ENCODE measurements around the gene XG. TPM values are rescaled to one million over a fixed set of nuclear protein-coding genes. Genes with fewer than 3 reads are reported as not detected.
"Not testable (repeated sequence)": the region's sequence is repeated elsewhere in the genome, so short reads cannot be mapped to it uniquely, and the experiment has no call there.

The XG gene
- total RNA-seq, 2 donors from 2014 or later: not detected

DNA sequence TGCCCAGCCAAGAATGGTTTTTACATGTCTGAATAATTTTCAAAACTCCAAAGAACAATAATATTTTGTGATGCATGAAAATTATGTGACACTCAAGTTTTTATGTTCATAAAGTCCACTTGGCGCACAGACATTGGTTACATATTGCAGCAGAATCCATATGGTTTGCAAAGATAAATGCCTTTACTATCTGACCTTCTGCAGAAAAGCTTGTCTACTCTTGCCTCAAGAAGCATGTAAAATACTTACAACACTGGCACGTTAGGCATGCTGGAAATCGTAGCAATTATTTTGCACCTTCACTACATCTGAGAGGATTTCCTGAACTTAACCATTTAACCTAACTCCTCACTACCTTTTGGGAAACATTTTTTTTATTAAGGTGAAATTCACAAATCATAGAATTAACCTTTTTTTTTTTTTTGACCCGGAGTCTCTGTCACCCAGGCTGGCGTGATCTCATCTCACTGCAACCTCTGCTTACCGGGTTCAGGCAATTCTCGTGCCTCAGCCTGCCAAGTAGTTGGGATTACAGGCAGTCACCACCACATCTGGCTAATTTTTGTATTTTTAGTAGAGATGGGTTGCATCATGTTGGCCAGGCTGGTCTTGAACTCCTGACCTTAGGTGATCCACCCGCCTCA, 3.5 kb upstream of the XG start:
- no peaks in the 10 kb centered on the region for H3K9me3 Mint-ChIP-seq
- H3K27ac Mint-ChIP-seq: no peak overlapping the region
- ATAC-seq (replicated peaks in 1 of 2) (no peak), DNase-seq (no peak)
- H3K4me3 Mint-ChIP-seq: no peak overlapping the region
- H3K36me3 Mint-ChIP-seq (ENCODE audit: insufficient read depth in 2 of 2): no peaks in the 10 kb centered on the region
- no peaks in the 10 kb centered on the region for H3K27me3 Mint-ChIP-seq (ENCODE audit: low read depth)
- no peaks in the 10 kb centered on the region for H3K4me1 Mint-ChIP-seq (ENCODE audit: low read depth)

DNA sequence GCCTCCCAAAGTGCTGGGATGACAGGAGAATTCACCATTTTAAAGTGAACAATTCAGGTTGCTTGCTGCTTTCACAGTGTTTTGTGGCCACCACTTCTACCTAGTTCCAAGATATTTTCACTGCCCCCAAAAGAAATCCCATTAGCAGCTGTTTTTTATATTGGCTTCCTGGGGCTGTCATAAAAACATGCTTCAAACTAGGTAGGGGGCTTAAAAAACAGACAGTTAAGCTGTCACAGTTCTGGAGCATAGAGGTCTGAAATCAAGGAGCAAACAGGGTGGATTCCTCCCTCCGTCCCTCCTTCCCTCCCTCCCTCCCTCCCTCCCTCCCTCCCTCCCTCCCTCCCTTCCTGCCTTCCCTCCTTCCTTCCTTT, 3.0 kb upstream of the XG start:
- DNase-seq (no peak), ATAC-seq (replicated peaks in 1 of 2) (no peak)
- Mint-ChIP-seq H3K36me3 (ENCODE audit: insufficient read depth in 2 of 2) (no peaks in the 10 kb centered on the region), H3K27ac (no peak overlapping the region), H3K4me3 (no peak overlapping the region), H3K9me3 (no peaks in the 10 kb centered on the region), H3K27me3 (ENCODE audit: low read depth) (no peaks in the 10 kb centered on the region), H3K4me1 (ENCODE audit: low read depth) (no peaks in the 10 kb centered on the region)

DNA sequence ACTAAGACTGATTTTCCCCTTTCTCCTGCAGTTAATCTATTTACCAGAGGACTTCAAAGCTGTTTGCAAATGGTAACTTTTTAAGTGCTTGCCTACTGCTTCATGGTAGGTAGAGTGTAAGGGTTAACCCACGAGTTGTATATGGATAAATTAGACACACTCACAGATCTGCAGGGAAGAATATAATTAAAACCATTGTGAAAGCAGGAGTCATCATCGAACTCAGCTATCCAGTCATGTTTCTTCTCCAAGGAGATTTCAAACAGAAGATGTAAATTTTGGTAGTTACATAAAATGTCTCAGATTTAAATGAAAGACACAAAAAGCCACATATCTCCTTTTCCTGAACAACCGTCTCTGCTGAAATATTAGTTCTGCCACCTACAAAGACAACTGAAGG, 549 bp upstream of the XG start:
- Mint-ChIP-seq H3K36me3 (ENCODE audit: insufficient read depth in 2 of 2) (no peaks in the 10 kb centered on the region), H3K27ac (no peak overlapping the region), H3K9me3 (no peaks in the 10 kb centered on the region), H3K4me1 (ENCODE audit: low read depth) (no peaks in the 10 kb centered on the region), H3K4me3 (no peak overlapping the region), H3K27me3 (ENCODE audit: low read depth) (no peaks in the 10 kb centered on the region)
- DNase-seq: no peak
- ATAC-seq (replicated peaks in 1 of 2): no peak

DNA sequence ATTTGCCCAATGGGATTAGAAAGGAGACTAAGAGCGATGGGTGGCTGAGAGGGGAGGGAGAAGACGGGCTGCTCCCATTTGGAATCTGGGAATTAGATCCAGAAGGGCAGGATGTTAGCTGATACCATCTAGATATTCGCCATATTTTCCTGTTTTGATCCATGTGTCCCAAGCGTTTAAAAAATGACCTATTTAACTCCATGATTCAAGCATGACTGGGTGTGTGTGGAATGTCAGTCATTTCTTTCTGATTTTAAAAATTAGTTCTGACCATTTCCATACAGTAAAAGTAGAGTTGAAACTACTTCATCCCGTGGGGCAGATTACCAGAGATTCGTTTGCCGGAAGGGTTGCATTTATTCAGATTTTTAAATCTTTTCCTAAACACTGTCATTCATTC, 601 bp downstream of the XG start:
- not testable (repeated sequence) for H3K4me3 Mint-ChIP-seq; DNase-seq; H3K27me3 Mint-ChIP-seq (ENCODE audit: low read depth); H3K9me3 Mint-ChIP-seq; H3K27ac Mint-ChIP-seq; ATAC-seq (replicated peaks in 1 of 2); H3K36me3 Mint-ChIP-seq (ENCODE audit: insufficient read depth in 2 of 2)
- H3K4me1 Mint-ChIP-seq (ENCODE audit: low read depth): peaks cover 10% of the 10 kb centered on the region

DNA sequence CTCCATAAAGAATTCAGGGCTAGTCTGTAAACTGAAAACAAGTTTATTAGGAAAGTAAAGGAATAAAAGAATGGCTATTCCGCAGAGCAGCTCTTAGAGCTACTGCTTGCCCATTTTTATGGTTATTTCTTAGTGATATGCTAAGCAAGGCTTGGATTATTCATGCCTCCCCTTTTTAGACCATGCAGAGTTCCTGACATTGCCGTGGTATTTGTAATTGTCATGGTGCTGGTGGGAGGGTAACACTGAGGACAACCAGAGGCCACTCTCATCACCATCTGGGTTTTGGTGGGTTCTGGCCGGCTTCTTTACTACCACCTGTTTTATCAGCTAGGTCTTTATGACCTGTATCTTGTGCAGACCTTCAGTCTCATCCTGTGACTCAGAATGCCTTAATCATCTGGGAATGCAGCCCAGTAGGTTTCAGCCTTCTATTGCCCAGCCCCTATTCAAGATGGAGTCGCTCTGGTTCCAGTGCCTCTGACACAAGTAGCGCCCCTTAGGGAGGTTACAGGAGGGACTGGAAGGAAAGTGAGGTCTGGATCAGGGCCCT, 3.4 kb downstream of the XG start:
- not testable (repeated sequence) for ATAC-seq (replicated peaks in 1 of 2); H3K27ac Mint-ChIP-seq; H3K9me3 Mint-ChIP-seq; H3K4me3 Mint-ChIP-seq; H3K27me3 Mint-ChIP-seq (ENCODE audit: low read depth); H3K36me3 Mint-ChIP-seq (ENCODE audit: insufficient read depth in 2 of 2); DNase-seq
- peaks cover 10% of the 10 kb centered on the region for H3K4me1 Mint-ChIP-seq (ENCODE audit: low read depth)

DNA sequence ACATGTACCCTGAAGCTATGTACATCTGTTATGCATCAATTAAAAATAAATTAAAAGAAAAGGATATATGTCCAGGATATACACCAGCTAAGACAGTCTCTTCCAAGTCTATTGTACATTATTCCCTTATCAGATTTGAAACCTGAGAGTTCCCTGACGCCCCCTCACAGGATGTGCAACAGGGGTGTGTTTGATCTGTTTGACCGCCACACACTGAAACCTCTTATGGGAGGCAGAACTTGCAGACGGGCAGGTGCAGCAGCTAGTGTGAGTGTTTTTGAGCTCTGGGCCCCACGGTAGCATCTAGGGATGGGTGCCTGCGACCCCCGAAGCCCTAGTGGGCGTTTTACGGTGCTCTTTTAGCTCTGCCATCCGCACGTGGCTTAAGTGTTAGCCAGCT, 4.7 kb downstream of the XG start:
- DNase-seq (no peak), ATAC-seq (replicated peaks in 1 of 2) (no peak)
- Mint-ChIP-seq H3K4me1 (ENCODE audit: low read depth) (peaks cover 10% of the 10 kb centered on the region), H3K27ac (no peak overlapping the region), H3K27me3 (ENCODE audit: low read depth) (peaks cover 7% of the 10 kb centered on the region), H3K4me3 (no peak overlapping the region), H3K36me3 (ENCODE audit: insufficient read depth in 2 of 2) (no peaks in the 10 kb centered on the region), H3K9me3 (no peaks in the 10 kb centered on the region)

DNA sequence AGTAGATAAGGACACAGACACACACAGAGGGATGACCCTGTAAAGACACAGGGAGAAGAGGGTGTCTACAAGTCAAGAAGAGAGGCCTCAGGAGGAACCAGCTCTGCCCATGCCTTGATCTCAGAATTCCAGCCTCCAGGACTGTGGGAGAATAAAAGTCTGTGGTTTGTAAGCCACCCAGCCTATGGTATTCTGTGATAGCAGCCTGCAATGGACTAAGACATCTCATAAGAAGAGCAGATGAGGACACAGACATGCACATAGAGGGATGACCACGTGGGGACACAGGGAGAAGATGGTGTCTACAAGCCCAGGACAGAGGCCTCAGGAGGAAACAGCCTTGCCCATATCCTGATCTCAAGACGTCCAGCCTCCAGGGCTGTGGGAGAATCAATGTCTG, 9.4 kb downstream of the XG start:
- no peak overlapping the region for H3K27ac Mint-ChIP-seq
- H3K9me3 Mint-ChIP-seq: no peaks in the 10 kb centered on the region
- DNase-seq (no peak), ATAC-seq (replicated peaks in 1 of 2) (no peak)
- H3K4me1 Mint-ChIP-seq (ENCODE audit: low read depth): peaks cover 14% of the 10 kb centered on the region
- no peak overlapping the region for H3K4me3 Mint-ChIP-seq
- H3K36me3 Mint-ChIP-seq (ENCODE audit: insufficient read depth in 2 of 2): no peaks in the 10 kb centered on the region
- H3K27me3 Mint-ChIP-seq (ENCODE audit: low read depth): peaks cover 7% of the 10 kb centered on the region

DNA sequence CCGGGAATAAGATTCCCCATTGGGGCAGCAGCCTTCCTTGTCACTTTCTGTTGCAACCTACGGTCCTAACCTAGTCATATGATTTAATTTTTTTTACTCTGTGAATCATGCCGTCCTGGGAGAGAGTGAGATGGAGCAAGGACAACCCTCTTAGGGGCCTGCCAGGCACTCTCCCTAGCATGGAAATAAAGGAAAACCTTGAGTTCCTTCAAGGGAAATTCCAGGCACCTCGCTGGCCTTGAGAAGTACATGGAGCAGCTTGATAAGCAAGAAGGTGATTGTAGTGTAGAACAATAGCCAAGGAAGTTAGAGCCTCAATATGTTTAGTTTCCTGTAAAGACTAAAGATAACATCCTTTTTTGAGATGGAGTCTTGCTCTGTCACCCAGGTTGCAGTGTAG, 10.8 kb downstream of the XG start:
- H3K36me3 Mint-ChIP-seq (ENCODE audit: insufficient read depth in 2 of 2); H3K27ac Mint-ChIP-seq; H3K27me3 Mint-ChIP-seq (ENCODE audit: low read depth); DNase-seq; H3K9me3 Mint-ChIP-seq; ATAC-seq (replicated peaks in 1 of 2); H3K4me3 Mint-ChIP-seq; H3K4me1 Mint-ChIP-seq (ENCODE audit: low read depth): not testable (repeated sequence)

DNA sequence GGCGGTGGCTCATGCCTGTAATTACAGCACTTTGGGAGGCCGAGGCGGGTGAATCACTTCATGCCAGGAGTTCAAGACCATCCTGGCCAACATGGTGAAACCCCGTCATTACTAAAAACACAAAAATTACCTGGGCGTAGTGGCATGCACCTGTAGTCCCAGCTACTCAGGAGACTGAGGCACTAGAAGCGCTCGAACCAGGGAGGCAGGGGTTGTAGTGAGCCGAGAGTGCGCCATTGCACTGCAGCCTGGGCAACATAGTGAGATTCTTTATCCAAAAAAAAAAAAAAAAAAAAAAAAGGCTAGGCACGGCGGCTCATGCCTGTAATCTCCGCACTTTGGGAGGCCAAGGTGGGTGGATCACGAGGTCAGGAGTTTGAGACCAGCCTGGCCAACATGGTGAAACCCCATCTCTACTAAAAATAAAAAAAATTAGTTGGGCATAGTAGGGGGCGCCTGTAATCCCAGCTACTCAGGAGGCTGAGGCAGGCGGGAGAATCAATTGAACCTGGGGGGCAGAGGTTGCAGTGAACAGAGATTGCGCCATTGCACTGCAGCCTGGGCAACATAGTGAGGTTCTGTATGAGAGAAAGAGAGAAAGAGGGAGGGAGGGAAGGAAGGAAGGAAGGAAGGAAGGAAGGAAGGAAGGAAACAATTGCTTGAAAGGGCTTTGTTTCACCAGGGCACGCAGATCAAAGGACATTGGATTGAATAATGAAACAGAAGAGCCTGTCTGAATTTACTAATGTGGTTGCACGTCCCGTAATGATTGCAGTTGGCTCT, 13.1 kb downstream of the XG start:
- not testable (repeated sequence) for H3K36me3 Mint-ChIP-seq (ENCODE audit: insufficient read depth in 2 of 2); ATAC-seq (replicated peaks in 1 of 2); H3K27me3 Mint-ChIP-seq (ENCODE audit: low read depth); H3K4me3 Mint-ChIP-seq; H3K4me1 Mint-ChIP-seq (ENCODE audit: low read depth); DNase-seq; H3K9me3 Mint-ChIP-seq; H3K27ac Mint-ChIP-seq

DNA sequence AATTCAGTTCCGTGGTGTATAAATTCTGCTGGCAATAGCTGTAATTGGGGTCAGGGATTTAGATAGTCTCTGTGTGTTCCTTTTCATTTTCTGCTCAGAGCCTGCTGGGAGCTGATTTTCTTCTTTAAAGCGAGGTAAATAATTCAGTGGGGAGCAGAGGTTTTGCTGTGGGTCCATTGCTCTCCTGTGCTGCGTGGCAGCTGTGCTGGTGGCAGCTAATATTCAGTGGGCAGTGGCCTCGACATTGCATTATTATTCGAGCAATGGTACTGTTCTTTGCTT, 13.7 kb downstream of the XG start:
- peaks cover 4% of the 10 kb centered on the region for H3K4me1 Mint-ChIP-seq (ENCODE audit: low read depth)
- no peak overlapping the region for H3K4me3 Mint-ChIP-seq
- no peaks in the 10 kb centered on the region for H3K9me3 Mint-ChIP-seq
- no peaks in the 10 kb centered on the region for H3K36me3 Mint-ChIP-seq (ENCODE audit: insufficient read depth in 2 of 2)
- H3K27me3 Mint-ChIP-seq (ENCODE audit: low read depth): peaks cover 6% of the 10 kb centered on the region
- ATAC-seq (replicated peaks in 1 of 2): no peak
- H3K27ac Mint-ChIP-seq: no peak overlapping the region
- no peak for DNase-seq

DNA sequence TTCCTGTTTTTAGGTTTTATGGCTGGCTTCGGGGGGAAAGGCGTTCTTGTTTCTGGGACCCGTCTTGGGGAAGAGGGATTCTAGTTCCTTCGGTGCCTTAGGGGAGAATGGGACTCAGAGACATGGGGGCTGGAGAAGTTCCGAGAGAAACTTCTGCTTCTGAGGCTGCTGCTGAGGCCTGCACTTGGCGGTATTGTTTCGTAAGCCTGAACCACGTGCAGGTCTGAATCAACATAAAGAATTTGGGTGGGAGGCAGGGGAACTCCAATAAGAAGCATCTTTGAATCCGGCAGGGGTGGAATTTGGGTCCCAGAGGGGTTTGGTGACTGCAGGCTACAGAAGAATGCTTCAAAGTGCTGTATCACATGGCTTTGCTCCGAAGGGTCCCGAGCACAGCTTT, 15.1 kb downstream of the XG start:
- H3K4me1 Mint-ChIP-seq (ENCODE audit: low read depth): peaks cover 4% of the 10 kb centered on the region
- no peak for ATAC-seq (replicated peaks in 1 of 2)
- H3K27me3 Mint-ChIP-seq (ENCODE audit: low read depth): peaks cover 6% of the 10 kb centered on the region
- DNase-seq: no peak
- H3K9me3 Mint-ChIP-seq: peaks cover 0 to 2% of the 10 kb centered on the region in 2 donors
- no peak overlapping the region for H3K4me3 Mint-ChIP-seq
- H3K36me3 Mint-ChIP-seq (ENCODE audit: insufficient read depth in 2 of 2): no peaks in the 10 kb centered on the region
- no peak overlapping the region for H3K27ac Mint-ChIP-seq

DNA sequence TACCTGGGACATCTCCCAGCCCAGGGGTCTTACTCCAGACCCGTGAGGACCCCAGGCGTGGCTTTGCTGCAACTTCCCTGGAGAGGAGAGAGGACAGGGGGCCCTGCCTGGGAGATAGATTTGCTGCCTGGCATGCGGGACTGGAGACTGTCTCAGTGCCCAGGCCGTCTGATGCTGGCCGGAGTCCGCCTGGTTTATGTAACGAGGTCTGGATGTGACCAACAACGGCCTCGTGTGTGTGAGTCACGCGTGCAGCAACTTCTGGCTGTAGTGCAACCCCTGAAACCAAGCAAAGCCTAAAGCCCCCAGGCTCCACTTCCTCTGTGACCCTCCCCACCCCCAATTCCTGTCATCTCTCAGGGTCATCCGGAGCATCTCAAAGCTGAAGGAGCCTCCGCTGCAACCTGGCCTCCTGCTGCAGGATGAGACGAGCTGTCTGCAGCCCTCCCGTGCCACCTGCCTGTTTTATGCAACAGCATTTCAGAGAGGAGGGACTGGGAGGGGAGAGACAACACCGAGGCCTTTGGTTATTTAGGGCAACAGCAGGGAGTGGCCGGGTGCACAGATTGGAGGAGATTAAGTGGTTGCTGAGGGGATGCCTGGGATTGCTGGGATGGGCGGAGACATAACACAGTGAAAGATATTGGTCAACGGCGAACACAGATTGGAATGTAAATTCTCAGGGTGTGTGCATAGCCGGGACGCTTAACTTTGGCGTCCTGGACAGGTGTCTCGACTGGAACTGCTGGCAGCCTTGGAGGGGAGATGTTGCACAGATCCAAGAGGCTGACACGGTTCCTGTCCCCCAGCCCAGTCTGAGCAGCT, 16.0 kb downstream of the XG start:
- Mint-ChIP-seq H3K4me3 (no peak overlapping the region), H3K36me3 (ENCODE audit: insufficient read depth in 2 of 2) (no peaks in the 10 kb centered on the region), H3K4me1 (ENCODE audit: low read depth) (peaks cover 4% of the 10 kb centered on the region), H3K27me3 (ENCODE audit: low read depth) (peaks cover 12% of the 10 kb centered on the region), H3K9me3 (peaks cover 0 to 2% of the 10 kb centered on the region in 2 donors), H3K27ac (no peak overlapping the region)
- ATAC-seq (replicated peaks in 1 of 2): no peak
- DNase-seq: no peak

DNA sequence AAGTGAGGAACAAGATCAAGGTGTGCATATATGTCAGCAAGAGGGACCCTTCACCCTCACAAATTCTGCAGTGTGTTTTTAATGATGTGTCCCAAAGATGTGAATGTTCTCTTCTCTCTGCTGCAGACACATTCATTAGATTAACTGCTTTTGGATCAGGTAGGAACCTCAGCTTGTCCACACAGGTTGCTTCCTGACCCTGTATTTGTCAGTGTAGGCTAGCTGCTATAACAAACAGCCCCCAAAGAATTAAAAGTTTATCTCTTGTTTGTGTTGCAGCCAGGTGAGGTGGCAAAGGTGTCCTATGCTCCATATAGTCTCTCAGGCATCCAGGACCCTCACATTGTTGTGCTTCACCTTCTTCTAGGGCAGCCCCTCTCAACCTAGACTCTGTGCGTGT, 17.8 kb downstream of the XG start:
- DNase-seq (no peak), ATAC-seq (replicated peaks in 1 of 2) (no peak)
- Mint-ChIP-seq H3K9me3 (peaks cover 3 to 4% of the 10 kb centered on the region in 2 donors), H3K36me3 (ENCODE audit: insufficient read depth in 2 of 2) (peaks cover 0 to 2% of the 10 kb centered on the region in 2 donors), H3K4me3 (no peak overlapping the region), H3K27me3 (ENCODE audit: low read depth) (peaks cover 26% of the 10 kb centered on the region), H3K27ac (no peak overlapping the region), H3K4me1 (ENCODE audit: low read depth) (peaks cover 4% of the 10 kb centered on the region)

All from activated T-cell treated with anti-CD3 and anti-CD28 coated beads, Interleukin-2, amount 50 U/mL, for 72 hours (primary cell).